HG03095 (cell line): ENCODE measurements around the gene TLE5.

Experiments
- ATAC-seq: cut with Tn5 transposase; IDR thresholded peaks from one replicate; pipeline ENCODE4 v1.9.1; 2021; ENCODE audit warnings: moderate library complexity; ENCODE audit not compliant: unreplicated experiment

TLE5 gene

DNA sequence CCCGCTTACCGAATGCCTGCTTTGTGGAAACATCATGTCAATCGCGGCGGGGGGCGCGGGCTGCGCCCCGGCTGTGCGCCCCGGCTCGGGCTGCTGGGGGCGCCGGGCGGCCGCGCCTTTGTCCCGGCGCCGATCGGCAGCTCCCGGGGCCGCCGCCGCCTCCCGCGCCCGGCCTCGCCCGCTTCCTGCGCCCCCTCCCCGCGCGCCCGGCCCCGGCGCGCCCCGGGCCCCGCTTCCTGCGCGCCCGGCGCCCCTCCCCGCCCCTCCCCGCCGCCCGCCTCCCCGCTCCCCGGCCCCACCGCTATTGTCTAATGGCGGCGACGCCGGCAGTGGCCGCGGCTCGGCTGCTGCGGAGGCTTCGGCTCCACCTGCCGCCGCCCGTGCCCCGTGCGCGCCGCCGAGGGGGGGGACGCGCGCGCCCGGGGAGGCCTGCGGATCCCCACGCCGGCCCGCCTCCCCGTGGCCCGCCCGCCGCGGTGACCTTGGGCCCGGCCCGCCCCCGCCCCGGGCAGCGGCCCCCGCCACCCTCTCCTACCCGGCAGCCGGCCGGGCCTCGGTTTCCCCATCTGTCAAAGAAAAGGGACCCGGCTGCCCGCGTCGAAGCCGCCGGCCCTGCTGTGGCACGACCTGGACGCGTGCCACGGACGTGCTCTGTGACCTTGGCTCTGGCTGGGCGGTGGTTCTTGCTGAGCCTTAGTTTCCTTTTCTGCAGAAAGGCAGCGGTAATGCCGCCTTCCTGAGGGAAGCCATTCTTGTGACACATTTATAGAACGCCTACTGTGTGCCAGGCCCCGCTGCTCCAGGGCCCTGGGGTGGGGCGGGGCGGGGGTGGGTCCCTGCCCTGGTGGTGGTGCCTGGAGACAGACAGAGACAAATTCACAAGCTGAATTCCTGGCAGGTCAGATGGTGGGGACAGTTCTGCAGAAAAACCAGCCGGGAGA is at the start of gene TLE5:
Gene TLE5, minus strand, starts transcription at position 331 of the 941 bp plus-strand sequence. Its CDS starts 295 bp downstream, at position 36.
- no peak for ATAC-seq

GRCh38 chr19:3111586-3112247 is 49.4 kb upstream of the TLE5 start:
- no peak for ATAC-seq

DNA sequence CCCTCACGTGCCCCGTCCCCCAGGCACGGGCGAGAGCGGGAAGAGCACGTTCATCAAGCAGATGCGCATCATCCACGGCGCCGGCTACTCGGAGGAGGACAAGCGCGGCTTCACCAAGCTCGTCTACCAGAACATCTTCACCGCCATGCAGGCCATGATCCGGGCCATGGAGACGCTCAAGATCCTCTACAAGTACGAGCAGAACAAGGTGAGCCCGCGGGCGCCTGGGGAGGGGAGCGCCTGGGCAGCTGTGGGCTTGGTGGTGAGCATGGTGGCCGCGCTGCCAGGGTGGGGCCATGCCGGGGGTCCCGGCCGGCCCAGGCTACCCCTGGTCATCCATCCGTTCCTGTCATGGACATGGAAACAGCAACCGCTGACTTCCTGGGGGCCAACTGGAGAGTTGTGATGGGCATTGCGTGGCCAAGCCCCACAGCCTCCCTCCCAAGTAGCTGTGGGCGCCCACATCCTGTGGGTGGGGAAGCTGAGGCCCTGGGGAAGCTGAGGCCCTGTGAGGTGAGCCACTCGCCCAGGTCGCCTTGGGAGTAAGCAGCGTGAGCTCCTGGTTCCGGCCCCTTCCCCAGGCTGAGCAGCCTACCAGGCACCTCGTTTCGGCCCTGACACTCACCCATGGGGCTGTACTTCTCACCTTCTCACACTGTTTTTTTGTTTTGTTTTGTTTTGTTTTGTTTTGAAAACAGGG is 48.0 kb upstream of the TLE5 start:
- no peak for ATAC-seq

DNA sequence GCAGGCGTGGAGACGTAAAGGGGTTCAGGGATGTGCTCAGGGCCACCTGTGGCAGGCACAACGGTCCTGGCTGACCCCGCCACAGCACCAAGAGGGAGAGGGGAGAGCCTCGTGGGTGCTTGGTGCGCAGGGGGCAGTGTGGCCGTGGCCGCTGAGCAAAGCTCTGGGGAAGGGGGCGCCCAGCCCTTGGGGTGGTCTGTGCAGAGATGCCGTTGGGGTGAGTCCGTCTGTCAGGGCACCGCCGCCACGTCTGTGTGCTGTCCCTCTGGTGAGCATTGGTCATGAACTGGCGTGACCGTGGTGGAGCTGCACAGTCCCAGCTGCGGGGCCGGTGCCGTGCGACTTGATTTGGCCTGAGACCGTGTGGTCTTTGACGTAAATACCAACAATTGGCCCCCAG is 47.2 kb upstream of the TLE5 start:
- ATAC-seq = no peak

GRCh38 chr19:3108775-3109174 is 46.5 kb upstream of the TLE5 start:
- ATAC-seq = no peak

- no peak for ATAC-seq
Measured at GRCh38 chr19:3107658-3108057, 45.4 kb upstream of the TLE5 start.

- no peak for ATAC-seq
Measured at GRCh38 chr19:3106509-3107141, 44.3 kb upstream of the TLE5 start.

- ATAC-seq = no peak
Measured at GRCh38 chr19:3105641-3106508, 43.6 kb upstream of the TLE5 start.

DNA sequence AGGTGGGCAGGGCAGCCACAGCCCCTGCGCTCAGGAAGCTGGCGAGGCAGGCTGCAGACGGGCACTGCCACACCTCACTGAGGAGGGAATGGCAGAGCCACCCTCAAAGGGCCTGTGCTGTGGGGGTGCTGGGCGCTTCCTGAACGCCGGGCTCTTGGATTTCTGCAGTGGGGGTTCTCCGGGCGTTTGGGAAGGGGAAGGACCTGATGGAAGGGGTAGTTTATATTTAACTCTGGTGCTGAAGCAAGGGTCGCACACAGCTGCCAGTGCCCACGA is 42.4 kb upstream of the TLE5 start:
- ATAC-seq = no peak

- ATAC-seq = no peak
Measured at GRCh38 chr19:3102239-3103140, 40.2 kb upstream of the TLE5 start.

DNA sequence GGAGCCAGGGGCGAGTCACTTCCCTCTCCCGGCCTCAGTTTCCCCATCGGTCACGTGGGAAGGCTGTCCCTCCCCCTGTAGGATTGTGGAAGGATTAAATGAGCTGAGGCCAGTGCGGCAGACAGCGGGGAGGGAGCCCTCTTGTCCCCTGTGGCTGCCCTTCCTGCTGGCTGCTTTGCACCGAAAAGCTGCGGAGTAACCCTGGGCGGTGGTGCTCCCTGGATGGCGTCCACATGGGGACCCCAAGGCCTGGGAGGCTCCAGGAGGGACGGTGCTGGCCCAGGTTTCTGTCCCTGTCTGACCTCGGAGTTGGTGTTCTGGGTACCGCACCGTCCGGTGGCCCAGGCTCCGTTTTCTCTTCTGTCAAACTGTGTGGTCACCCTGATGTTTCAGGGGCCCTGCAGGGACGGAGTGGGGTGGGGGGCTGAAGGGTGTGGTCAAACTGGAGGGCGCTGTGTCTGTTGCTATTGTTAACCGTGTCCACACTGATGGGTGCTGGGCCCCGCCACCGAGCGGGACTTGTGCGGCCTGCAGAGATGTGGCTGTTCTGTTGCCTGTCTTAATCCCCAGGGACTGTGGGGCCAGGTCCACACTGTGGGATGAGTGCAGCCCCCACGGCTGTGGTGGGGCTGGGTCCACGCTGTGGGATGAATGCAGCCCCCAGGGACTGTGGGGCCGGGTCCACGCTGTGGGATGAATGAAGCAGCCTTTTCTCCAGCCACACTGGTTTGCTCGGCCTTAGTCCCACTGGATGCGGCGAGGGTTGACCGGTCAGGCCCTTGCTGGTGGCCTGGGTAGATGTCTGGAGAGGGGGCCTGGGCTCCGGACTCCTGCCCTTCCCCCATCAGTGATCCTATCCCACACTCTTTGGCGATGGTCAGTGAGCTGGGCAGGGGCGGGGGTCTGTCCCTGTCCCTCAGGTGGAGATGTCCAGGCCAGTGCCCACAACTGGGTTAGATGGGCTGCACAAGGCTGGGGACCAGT is 38.7 kb upstream of the TLE5 start:
- ATAC-seq = no peak

GRCh38 chr19:3100331-3100730 is 38.0 kb upstream of the TLE5 start:
- no peak for ATAC-seq

DNA sequence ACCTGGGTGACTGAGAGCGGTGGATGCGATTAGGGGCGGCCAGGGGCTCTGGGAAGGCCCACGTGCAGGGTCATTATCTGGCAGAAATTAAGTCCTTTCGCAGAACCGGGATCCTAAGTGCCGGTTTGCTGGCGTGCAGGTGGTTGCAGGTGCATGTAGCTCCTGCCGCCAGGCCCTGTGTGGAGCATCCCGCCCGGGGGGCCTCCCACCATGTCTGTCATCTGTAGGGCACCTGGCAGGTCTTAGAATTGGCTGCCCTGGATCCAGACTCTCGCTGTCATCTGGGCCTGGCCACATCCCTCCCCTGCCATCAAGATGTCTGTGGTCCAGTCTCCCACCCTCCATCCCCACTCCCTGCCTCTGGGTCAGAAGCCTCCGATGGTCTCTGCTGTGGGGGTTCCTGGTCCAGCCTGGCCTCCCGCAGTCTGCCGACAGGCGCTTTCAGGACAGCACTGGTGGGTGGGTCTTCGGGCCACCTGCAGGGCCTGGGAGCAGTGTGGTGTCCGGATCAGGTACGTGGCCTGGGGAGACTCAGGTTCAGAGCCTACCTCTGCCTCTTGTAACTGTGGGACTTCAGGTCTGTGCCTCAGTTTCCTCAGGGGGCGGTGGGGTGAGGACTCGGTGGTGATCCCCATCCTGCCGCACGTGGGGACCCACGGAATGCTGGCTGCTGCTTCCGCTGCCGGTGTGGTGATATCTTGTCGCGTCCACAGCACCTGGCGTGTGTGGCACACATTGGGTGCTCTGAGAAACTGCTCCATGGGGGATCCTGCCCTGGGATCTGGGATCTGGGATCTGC is 37.3 kb upstream of the TLE5 start:
- no peak for ATAC-seq

DNA sequence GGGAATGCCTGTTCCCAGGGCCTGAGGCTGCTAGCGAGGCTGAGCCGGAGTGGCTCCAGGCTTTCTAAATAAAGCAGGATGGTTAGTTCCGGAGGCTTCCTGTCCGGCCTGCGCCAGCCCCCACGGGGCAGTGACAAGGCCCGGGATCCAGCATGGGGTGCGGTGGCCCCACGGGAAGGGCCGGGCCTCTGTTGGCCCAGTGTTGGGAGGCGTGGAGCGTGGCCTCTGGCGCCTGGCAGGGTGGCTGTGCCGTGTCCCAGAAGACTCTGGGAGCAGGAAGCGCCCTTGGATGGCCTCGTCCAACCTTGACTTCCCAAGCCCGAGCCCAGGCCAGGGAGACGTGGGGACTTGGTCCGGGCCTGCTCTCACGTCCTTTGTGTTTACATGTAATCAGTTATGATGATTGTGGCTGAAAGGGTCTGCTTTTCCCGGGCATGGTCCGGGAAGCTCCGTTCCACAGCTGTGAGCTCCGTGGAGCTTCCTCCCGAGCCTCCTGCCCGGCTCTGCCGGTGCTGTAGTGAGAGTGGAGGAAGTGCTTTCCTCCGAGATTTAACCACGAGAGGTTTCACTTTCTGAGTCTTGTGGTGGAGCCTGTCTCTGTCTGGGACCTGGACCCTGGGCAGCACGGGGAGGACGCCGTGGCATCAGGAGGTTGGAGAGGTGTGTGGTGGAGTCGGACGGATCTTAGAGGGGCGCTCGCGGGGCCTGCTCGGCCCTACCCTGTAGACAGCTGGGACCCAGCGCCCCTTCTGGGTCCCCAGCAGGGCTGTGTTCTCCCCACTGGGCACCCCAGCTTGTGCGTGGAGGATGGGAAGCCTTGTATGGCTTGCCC is 36.4 kb upstream of the TLE5 start:
- no peak for ATAC-seq

GRCh38 chr19:3098141-3098514 is 35.8 kb upstream of the TLE5 start:
- no peak for ATAC-seq

GRCh38 chr19:3097442-3097871 is 35.2 kb upstream of the TLE5 start:
- ATAC-seq = no peak
